ENCODE measurements around the gene FAM216A.
"Not testable (repeated sequence)": the region's sequence is repeated elsewhere in the genome, so short reads cannot be mapped to it uniquely, and the experiment has no call there.

The FAM216A gene

DNA sequence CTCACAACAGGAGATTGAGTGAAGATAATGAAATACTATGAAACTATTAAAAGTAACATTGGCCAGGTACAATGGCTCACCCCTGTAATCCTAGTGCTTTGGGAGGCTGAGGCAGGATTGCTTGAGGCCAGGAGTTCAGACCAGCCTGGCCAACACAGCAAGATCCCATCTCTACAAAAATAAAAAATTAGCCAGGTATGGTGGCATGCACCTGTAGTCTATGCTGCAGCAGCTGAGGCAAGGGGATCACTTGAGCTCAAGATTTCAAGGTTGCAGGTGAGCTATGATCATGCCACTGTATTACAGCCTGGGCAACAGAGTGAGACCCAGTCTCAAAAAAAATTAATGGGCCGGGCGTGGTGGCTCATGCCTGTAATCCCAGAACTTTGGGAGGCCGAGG is 48.4 kb downstream of the FAM216A start:
- no peak for TF ChIP-seq EZH2phosphoT487 (conservative IDR thresholded peaks at IDR 0.05; ENCODE audit: low read length)
- no peak for TF ChIP-seq CTCF (IDR thresholded peaks at IDR 0.05; ENCODE audit: insufficient read depth, low read length, poor library complexity, severe bottlenecking)
- Histone ChIP-seq H4K20me1 (ENCODE audit: low read depth, low read length) (no peaks in the 10 kb centered on the region), H3F3A (ENCODE audit: insufficient read depth) (no peaks in the 10 kb centered on the region), H3K9ac (ENCODE audit: low read length) (no peak overlapping the region), H2AFZ (ENCODE audit: low read depth, low read length, severe bottlenecking) (no peak overlapping the region), H3K36me3 (ENCODE audit: low read length) (no peaks in the 10 kb centered on the region), H3K27me3 (ENCODE audit: low read length) (no peaks in the 10 kb centered on the region), H3K4me3 (ENCODE audit: insufficient read depth, low read length, poor library complexity, severe bottlenecking) (no peak overlapping the region), H3K27ac (ENCODE audit: low read depth, low read length) (no peak overlapping the region), H3K4me2 (ENCODE audit: low read depth, low read length, poor library complexity, severe bottlenecking) (no peak overlapping the region), H3K79me2 (ENCODE audit: insufficient read depth, low read length) (no peaks in the 10 kb centered on the region), H3K9me2 (replicated peaks; ENCODE audit: insufficient read depth, low read length) (no peaks in the 10 kb centered on the region), H3K9me3 (ENCODE audit: insufficient read depth, low read length) (no peaks in the 10 kb centered on the region)

DNA sequence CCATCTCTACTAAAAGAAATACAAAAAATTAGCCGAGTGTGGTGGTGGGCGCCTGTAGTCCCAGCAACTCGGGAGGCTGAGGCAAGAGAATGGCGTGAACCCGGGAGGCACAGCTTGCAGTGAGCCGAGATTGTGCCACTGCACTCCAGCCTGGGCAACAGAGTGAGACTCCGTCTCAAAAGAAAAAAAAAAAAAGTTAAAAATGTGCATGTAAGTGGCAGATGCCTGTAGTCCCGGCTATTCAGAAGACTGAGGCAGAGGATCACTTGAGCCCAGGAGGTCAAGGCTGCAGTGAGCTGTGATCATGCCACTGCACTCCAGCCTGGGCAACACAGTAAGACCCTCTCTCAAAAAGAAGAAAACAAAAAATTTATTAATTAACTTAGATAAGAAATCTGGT is 49.4 kb downstream of the FAM216A start:
- H3K27me3 ChIP-seq (ENCODE audit: low read length); H3K4me3 ChIP-seq (ENCODE audit: insufficient read depth, low read length, poor library complexity, severe bottlenecking); H3F3A ChIP-seq (ENCODE audit: insufficient read depth); H3K9me2 ChIP-seq (replicated peaks; ENCODE audit: insufficient read depth, low read length); H3K9me3 ChIP-seq (ENCODE audit: insufficient read depth, low read length); H3K27ac ChIP-seq (ENCODE audit: low read depth, low read length); H3K4me2 ChIP-seq (ENCODE audit: low read depth, low read length, poor library complexity, severe bottlenecking); H3K9ac ChIP-seq (ENCODE audit: low read length); H4K20me1 ChIP-seq (ENCODE audit: low read depth, low read length); H2AFZ ChIP-seq (ENCODE audit: low read depth, low read length, severe bottlenecking); H3K36me3 ChIP-seq (ENCODE audit: low read length); H3K79me2 ChIP-seq (ENCODE audit: insufficient read depth, low read length): not testable (repeated sequence)

GRCh38 chr12:110520876-110521712 is 52.4 kb downstream of the FAM216A start:
- H3K4me2 ChIP-seq (ENCODE audit: low read depth, low read length, poor library complexity, severe bottlenecking); H3K27me3 ChIP-seq (ENCODE audit: low read length); H3K9me2 ChIP-seq (replicated peaks; ENCODE audit: insufficient read depth, low read length); H3K36me3 ChIP-seq (ENCODE audit: low read length); H4K20me1 ChIP-seq (ENCODE audit: low read depth, low read length); H2AFZ ChIP-seq (ENCODE audit: low read depth, low read length, severe bottlenecking); H3K27ac ChIP-seq (ENCODE audit: low read depth, low read length); H3K9me3 ChIP-seq (ENCODE audit: insufficient read depth, low read length); H3K79me2 ChIP-seq (ENCODE audit: insufficient read depth, low read length); H3K9ac ChIP-seq (ENCODE audit: low read length); H3F3A ChIP-seq (ENCODE audit: insufficient read depth); H3K4me3 ChIP-seq (ENCODE audit: insufficient read depth, low read length, poor library complexity, severe bottlenecking): not testable (repeated sequence)

DNA sequence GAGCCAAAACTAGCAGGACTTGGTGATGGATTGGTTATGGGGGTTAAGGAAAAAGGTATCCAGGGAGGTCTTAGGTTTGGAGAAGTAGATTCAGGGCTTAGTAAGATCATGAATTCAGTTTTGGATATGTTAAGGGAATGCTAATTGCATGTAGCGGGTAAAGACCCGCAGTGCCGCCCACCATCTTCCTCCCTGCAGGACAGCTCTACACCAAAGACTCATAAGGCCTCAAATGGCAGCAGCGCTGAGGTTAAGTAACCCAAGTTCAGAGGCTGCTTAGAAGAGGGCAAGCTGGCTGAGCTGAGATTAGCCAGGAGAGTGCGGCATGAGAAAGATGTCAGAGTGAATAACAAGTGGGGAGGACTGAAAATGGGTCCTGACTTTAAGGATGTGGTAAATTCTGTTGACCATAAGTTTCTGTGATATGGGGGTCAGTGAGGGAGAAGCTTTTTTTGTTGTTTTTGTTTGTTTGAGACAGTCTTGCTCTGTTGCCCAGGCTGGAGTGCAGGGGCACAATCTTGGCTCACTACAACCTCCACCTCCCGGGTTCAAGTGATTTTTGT is 59.7 kb downstream of the FAM216A start:
- no peaks in the 10 kb centered on the region for H3K27me3 ChIP-seq (ENCODE audit: low read length)
- no peak overlapping the region for H3K4me2 ChIP-seq (ENCODE audit: low read depth, low read length, poor library complexity, severe bottlenecking)
- 0 out of 2 replicates have a peak, but pooled peaks cover 2% of the 10 kb centered on the region for H3F3A ChIP-seq (ENCODE audit: insufficient read depth)
- no peaks in the 10 kb centered on the region; the same call in 1 of the 2 replicates for H3K36me3 ChIP-seq (ENCODE audit: low read length)
- TF ChIP-seq EZH2phosphoT487 (conservative IDR thresholded peaks at IDR 0.05; ENCODE audit: low read length): no peak
- H2AFZ ChIP-seq (ENCODE audit: low read depth, low read length, severe bottlenecking): no peak overlapping the region
- no peaks in the 10 kb centered on the region for H4K20me1 ChIP-seq (ENCODE audit: low read depth, low read length)
- H3K79me2 ChIP-seq (ENCODE audit: insufficient read depth, low read length): no peaks in the 10 kb centered on the region
- no peak overlapping the region for H3K27ac ChIP-seq (ENCODE audit: low read depth, low read length)
- no peaks in the 10 kb centered on the region for H3K9me2 ChIP-seq (replicated peaks; ENCODE audit: insufficient read depth, low read length)
- H3K9ac ChIP-seq (ENCODE audit: low read length): no peak overlapping the region
- no peak overlapping the region for H3K4me3 ChIP-seq (ENCODE audit: insufficient read depth, low read length, poor library complexity, severe bottlenecking)
- no peaks in the 10 kb centered on the region for H3K9me3 ChIP-seq (ENCODE audit: insufficient read depth, low read length)
